HCT116 (cell line): ENCODE data around the gene RNF227. TPM values are rescaled to one million over a fixed set of nuclear protein-coding genes. Genes with fewer than 3 reads are reported as not detected.

Experiments used
- ATAC-seq: fragments of 200-7000 bp; cut with Tn5 transposase; 2 replicates; pipeline ENCODE4 v1.9.1; 2020; ENCODE audit warnings: mild to moderate bottlenecking, moderate library complexity
- BruUV-seq: library from RNA; stranded (reverse); fragments of 400-500 nt; replicated peaks from 2 replicates; lab custom pipeline; 2021; lab: Mats Ljungman, UMichigan
- CTCF ChIA-PET: fragments of 300-600 bp; sonication (Branson Sonifier 250); formaldehyde crosslinking; loops from one replicate; lab custom pipeline; 2021; ENCODE audit warnings: antibody characterized with exemption; lab: Charles Lee
- POLR2A ChIA-PET: fragments of 300-600, 350-600 bp; sonication (Branson Sonifier 250); formaldehyde crosslinking; loops from one replicate; lab custom pipeline; 2021; ENCODE audit warnings: antibody characterized with exemption; lab: Charles Lee
- RAD21 ChIA-PET, 2 experiments: fragments of 300-600 bp; sonication (Branson Sonifier 250); formaldehyde crosslinking; loops; one replicate each; lab custom pipeline; 2023; ENCODE audit warnings: low total read pairs in 2 of 2; ENCODE audit not compliant: uncharacterized antibody in 2 of 2, unreplicated experiment in 2 of 2, low non-redundant PET in 1 of 2; lab: Charles Lee
- DNase-seq: peaks from one replicate; pipeline ENCODE4 v3.0.0-alpha.2; 2010; ENCODE audit warnings: low read depth, low spot score
- H2AFZ ChIP-seq: fragments of 200-600 bp; shearing (Covaris generic), sonication (generic); 2 replicates; pipeline ENCODE4 v1.6.1; 2017; ENCODE audit warnings: low read depth, mixed run types, mixed read lengths, antibody characterized with exemption, low read length; ENCODE audit not compliant: poor library complexity, severe bottlenecking
- H3K27ac ChIP-seq: 2 replicates; pipeline ENCODE4 v1.5.1; 2012; ENCODE audit warnings: low read depth, low read length
- H3K27me3 ChIP-seq: fragments of 200-600 bp; sonication (generic); 2 replicates; pipeline ENCODE4 v1.6.1; 2016; ENCODE audit warnings: mixed run types, low read length, mixed read lengths; ENCODE audit not compliant: insufficient read depth
- H3K36me3 ChIP-seq, 2 experiments: fragments of 200-500 bp in 1 of 2; fragments of 200-600 bp in 1 of 2; sonication (Bioruptor generic) in 1 of 2; sonication (generic) in 1 of 2; 2 replicates each; pipeline versions ENCODE4 v1.5.1 to v1.6.1; 2014 to 2016; ENCODE audit warnings: low read length in 2 of 2, inconsistent platforms in 1 of 2, mixed read lengths in 1 of 2, mixed run types in 1 of 2; ENCODE audit not compliant: insufficient read depth in 2 of 2, control insufficient read depth in 1 of 2
- H3K4me1 ChIP-seq, 2 experiments: fragments of 200-600 bp in 1 of 2; sonication (generic) in 1 of 2; 2 replicates each; pipeline versions ENCODE4 v1.5.1 to v1.6.1; 2012 to 2017; ENCODE audit warnings: low read length in 2 of 2, inconsistent platforms in 1 of 2, mild to moderate bottlenecking in 1 of 2, mixed read lengths in 1 of 2, mixed run types in 1 of 2, moderate library complexity in 1 of 2; ENCODE audit not compliant: insufficient read depth in 2 of 2, control insufficient read depth in 1 of 2
- H3K4me2 ChIP-seq: fragments of 200-600 bp; sonication (generic); 2 replicates; pipeline ENCODE4 v1.6.1; 2017; ENCODE audit warnings: mixed run types, low read length, mixed read lengths
- H3K4me3 ChIP-seq, 2 experiments: fragments of 200-600 bp in 1 of 2; sonication (generic) in 1 of 2; replicated peaks in 1 of 2; 2 replicates each; pipeline ENCODE4 v1.5.1; 2011 to 2016; ENCODE audit warnings: low read length in 2 of 2, control low read depth in 1 of 2, low read depth in 1 of 2, mild to moderate bottlenecking in 1 of 2, mixed read lengths in 1 of 2, mixed run types in 1 of 2
- H3K79me2 ChIP-seq: fragments of 200-600 bp; sonication (generic); 2 replicates; pipeline ENCODE4 v1.6.1; 2017; ENCODE audit warnings: mild to moderate bottlenecking, mixed run types, low read length, moderate library complexity, mixed read lengths; ENCODE audit not compliant: insufficient read depth
- H3K9ac ChIP-seq: fragments of 200-600 bp; sonication (generic); 2 replicates; pipeline ENCODE4 v1.6.1; 2016; ENCODE audit warnings: low read length, mixed read lengths
- H3K9me2 ChIP-seq: fragments of 200-600 bp; sonication (generic), shearing (Covaris generic); 2 replicates; pipeline ENCODE4 v1.6.1; 2017; ENCODE audit warnings: mixed run types, mild to moderate bottlenecking, moderate library complexity; ENCODE audit not compliant: insufficient read depth
- H3K9me3 ChIP-seq, 2 experiments: fragments of 200-500 bp in 1 of 2; fragments of 200-600 bp in 1 of 2; sonication (Bioruptor generic) in 1 of 2; sonication (generic) in 1 of 2; 2 replicates each; pipeline ENCODE4 v1.6.1; 2014 to 2017; ENCODE audit warnings: low read length in 2 of 2, mixed read lengths in 2 of 2, inconsistent platforms in 1 of 2, low read depth in 1 of 2, mild to moderate bottlenecking in 1 of 2, mixed run types in 1 of 2, moderate library complexity in 1 of 2; ENCODE audit not compliant: control insufficient read depth in 1 of 2, insufficient read depth in 1 of 2
- H4K20me1 ChIP-seq: fragments of 200-600 bp; sonication (generic), shearing (Covaris generic); 2 replicates; pipeline ENCODE4 v1.6.1; 2017; ENCODE audit warnings: mixed run types, mild to moderate bottlenecking, moderate library complexity; ENCODE audit not compliant: insufficient read depth
- EGR1 ChIP-seq: IDR thresholded peaks from 2 replicates; pipeline ENCODE4 v1.6.1; 2012; ENCODE audit warnings: low read depth
- ELF1 ChIP-seq: IDR thresholded peaks from 2 replicates; pipeline ENCODE4 v1.6.1; 2012; ENCODE audit warnings: low read depth, borderline replicate concordance
- EZH2 ChIP-seq: fragments of 200-600 bp; sonication (generic); IDR thresholded peaks from 2 replicates; pipeline ENCODE4 v1.6.1; 2017; ENCODE audit warnings: antibody characterized with exemption, mixed run types
- EZH2phosphoT487 ChIP-seq: fragments of 200-600 bp; IDR thresholded peaks from 2 replicates; pipeline ENCODE4 v1.6.1; 2018; ENCODE audit warnings: antibody characterized with exemption, borderline replicate concordance
- FOSL1 ChIP-seq: IDR thresholded peaks from 2 replicates; pipeline ENCODE4 v1.6.1; 2012; ENCODE audit warnings: low read depth
- JUND ChIP-seq: IDR thresholded peaks from 2 replicates; pipeline ENCODE4 v1.6.1; 2012
- POLR2A ChIP-seq: IDR thresholded peaks from 2 replicates; pipeline ENCODE4 v1.7.0; 2011; ENCODE audit warnings: borderline replicate concordance; ENCODE audit not compliant: insufficient read depth, insufficient read length; ENCODE audit errors: extremely low read depth
- POLR2AphosphoS5 ChIP-seq: IDR thresholded peaks from 2 replicates; pipeline ENCODE4 v1.6.1; 2011; ENCODE audit warnings: mild to moderate bottlenecking, low read depth, low read length, moderate library complexity
- RAD21 ChIP-seq: IDR thresholded peaks from 2 replicates; pipeline ENCODE4 v1.6.1; 2012; ENCODE audit warnings: low read depth, mild to moderate bottlenecking
- SIN3A ChIP-seq: IDR thresholded peaks from 2 replicates; pipeline ENCODE4 v1.6.1; 2012; ENCODE audit warnings: low read depth
- SP1 ChIP-seq: IDR thresholded peaks from 2 replicates; pipeline ENCODE4 v1.6.1; 2012; ENCODE audit warnings: low read depth
- YY1 ChIP-seq: IDR thresholded peaks from 2 replicates; pipeline ENCODE4 v1.6.1; 2011; ENCODE audit warnings: low read length, low read depth, moderate library complexity, mild to moderate bottlenecking; ENCODE audit not compliant: insufficient replicate concordance; ENCODE audit errors: extremely low read depth
- ZNF274 ChIP-seq: fragments of 200-500 bp; sonication (Bioruptor generic); IDR thresholded peaks from 2 replicates; pipeline ENCODE4 v1.6.1; 2014; ENCODE audit warnings: mild to moderate bottlenecking, low read depth, low read length, inconsistent platforms
- intact Hi-C: fragments of 100-400 bp; cut with micrococcal nuclease; formaldehyde crosslinking; loops from 2 replicates; pipeline ENCODE4 v1.10.0; 2022
- total RNA-seq: library from RNA; stranded (reverse); gene quantifications from one replicate; pipeline ENCODE4 v1.2.1, GENCODE V29; 2021; ENCODE audit not compliant: unreplicated experiment
- TF ChIP-seq, protein P1 (sequence below): IDR thresholded peaks from 2 replicates; pipeline ENCODE4 v1.6.1; 2012; ENCODE audit warnings: low read depth
- TF ChIP-seq, protein P2 (sequence below), 3 experiments: fragments of 200-600 bp in 1 of 3; sonication (generic) in 1 of 3; IDR thresholded peaks in 2 of 3; conservative IDR thresholded peaks in 1 of 3; 2 replicates each; pipeline ENCODE4 v1.5.1; 2012 to 2017; ENCODE audit warnings: low read depth in 2 of 3, low read length in 2 of 3, antibody characterized with exemption in 1 of 3, borderline replicate concordance in 1 of 3, control low read depth in 1 of 3, mild to moderate bottlenecking in 1 of 3, mixed read lengths in 1 of 3, mixed run types in 1 of 3, moderate library complexity in 1 of 3; ENCODE audit not compliant: insufficient read depth in 1 of 3

RNF227 gene
- total RNA-seq, 1 experiment from 2014 or later, result 0.74 TPM

DNA sequence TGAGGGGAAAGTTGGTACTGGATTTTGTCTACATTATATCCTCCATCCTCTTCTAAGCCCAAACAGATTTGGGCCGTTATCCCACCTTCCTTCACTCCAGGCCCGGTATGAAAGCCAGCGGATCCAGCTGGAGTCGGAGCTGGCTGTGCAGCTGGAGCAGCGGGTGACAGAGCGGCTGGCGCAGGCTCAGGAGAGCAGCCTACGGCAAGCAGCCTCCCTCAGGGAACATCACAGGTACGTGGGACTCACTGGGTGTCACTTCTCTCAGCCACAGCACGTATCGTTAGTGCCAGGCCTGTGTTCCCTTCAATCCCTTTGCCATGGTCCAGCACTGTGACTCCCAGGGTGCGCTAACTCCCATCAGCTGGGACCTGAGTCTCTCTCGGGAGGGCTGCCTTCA, 27.2 kb upstream of the RNF227 start:
- BruUV-seq, result no TSS peak
- peaks cover 56 to 59% of the 10 kb centered on the region in 2 experiments for H3K36me3 ChIP-seq

More for the DNA sequence above, 27.2 kb upstream of the RNF227 start:
- Histone ChIP-seq H2AFZ (no peak overlapping the region), H3K4me3 (no peak overlapping the region), H3K9me3 (no peaks in the 10 kb centered on the region), H3K27ac (no peak overlapping the region), H3K4me1 (no peaks in the 10 kb centered on the region), H3K9ac (no peak overlapping the region), H3K9me2 (no peaks in the 10 kb centered on the region), H3K27me3 (no peaks in the 10 kb centered on the region), H4K20me1 (no peaks in the 10 kb centered on the region), H3K4me2 (no peak overlapping the region), H3K79me2 (no peaks in the 10 kb centered on the region)
- ChIA-PET POLR2A (interaction anchor here (2.0 kb wide), 1 partner anchor 10 kb away, joined by 6 read pairs; no protein-coding TSS in a partner anchor), RAD21 (no interaction called here), CTCF (interaction anchor here (1.6 kb wide), 1 partner anchor 45 kb away, joined by 4 read pairs; no protein-coding TSS in a partner anchor)
- no peak for DNase-seq
- intact Hi-C loops, result no loop called here
- TF ChIP-seq JUND, result no peak
- TF ChIP-seq FOSL1, result no peak
- TF ChIP-seq SP1, result no peak
- no peak for TF ChIP-seq POLR2AphosphoS5
- no peak for TF ChIP-seq ELF1
- no peak for TF ChIP-seq EZH2phosphoT487
- no peak for TF ChIP-seq POLR2A
- TF ChIP-seq RAD21, result no peak
- TF ChIP-seq EZH2, result no peak
- no peak for TF ChIP-seq ZNF274
- TF ChIP-seq EGR1, result no peak
- TF ChIP-seq YY1, result no peak
- TF ChIP-seq, protein P1, sequence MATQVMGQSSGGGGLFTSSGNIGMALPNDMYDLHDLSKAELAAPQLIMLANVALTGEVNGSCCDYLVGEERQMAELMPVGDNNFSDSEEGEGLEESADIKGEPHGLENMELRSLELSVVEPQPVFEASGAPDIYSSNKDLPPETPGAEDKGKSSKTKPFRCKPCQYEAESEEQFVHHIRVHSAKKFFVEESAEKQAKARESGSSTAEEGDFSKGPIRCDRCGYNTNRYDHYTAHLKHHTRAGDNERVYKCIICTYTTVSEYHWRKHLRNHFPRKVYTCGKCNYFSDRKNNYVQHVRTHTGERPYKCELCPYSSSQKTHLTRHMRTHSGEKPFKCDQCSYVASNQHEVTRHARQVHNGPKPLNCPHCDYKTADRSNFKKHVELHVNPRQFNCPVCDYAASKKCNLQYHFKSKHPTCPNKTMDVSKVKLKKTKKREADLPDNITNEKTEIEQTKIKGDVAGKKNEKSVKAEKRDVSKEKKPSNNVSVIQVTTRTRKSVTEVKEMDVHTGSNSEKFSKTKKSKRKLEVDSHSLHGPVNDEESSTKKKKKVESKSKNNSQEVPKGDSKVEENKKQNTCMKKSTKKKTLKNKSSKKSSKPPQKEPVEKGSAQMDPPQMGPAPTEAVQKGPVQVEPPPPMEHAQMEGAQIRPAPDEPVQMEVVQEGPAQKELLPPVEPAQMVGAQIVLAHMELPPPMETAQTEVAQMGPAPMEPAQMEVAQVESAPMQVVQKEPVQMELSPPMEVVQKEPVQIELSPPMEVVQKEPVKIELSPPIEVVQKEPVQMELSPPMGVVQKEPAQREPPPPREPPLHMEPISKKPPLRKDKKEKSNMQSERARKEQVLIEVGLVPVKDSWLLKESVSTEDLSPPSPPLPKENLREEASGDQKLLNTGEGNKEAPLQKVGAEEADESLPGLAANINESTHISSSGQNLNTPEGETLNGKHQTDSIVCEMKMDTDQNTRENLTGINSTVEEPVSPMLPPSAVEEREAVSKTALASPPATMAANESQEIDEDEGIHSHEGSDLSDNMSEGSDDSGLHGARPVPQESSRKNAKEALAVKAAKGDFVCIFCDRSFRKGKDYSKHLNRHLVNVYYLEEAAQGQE, result no peak
- TF ChIP-seq, protein P2, sequence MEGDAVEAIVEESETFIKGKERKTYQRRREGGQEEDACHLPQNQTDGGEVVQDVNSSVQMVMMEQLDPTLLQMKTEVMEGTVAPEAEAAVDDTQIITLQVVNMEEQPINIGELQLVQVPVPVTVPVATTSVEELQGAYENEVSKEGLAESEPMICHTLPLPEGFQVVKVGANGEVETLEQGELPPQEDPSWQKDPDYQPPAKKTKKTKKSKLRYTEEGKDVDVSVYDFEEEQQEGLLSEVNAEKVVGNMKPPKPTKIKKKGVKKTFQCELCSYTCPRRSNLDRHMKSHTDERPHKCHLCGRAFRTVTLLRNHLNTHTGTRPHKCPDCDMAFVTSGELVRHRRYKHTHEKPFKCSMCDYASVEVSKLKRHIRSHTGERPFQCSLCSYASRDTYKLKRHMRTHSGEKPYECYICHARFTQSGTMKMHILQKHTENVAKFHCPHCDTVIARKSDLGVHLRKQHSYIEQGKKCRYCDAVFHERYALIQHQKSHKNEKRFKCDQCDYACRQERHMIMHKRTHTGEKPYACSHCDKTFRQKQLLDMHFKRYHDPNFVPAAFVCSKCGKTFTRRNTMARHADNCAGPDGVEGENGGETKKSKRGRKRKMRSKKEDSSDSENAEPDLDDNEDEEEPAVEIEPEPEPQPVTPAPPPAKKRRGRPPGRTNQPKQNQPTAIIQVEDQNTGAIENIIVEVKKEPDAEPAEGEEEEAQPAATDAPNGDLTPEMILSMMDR (IDR thresholded peaks at IDR 0.05 in 2 of 3, conservative IDR thresholded peaks at IDR 0.05 in 1 of 3; ENCODE audit: borderline replicate concordance in 1 of 3, insufficient read depth in 1 of 3, low read depth in 2 of 3, low read length in 2 of 3), result no peak
- no peak for TF ChIP-seq SIN3A
- ATAC-seq, result no peak
